GM12864 (cell line): ENCODE measurements around the gene AGPAT4.

Experiments
- DNase-seq: peaks from one replicate; pipeline ENCODE4 v3.0.0-alpha.2; 2011; ENCODE audit warnings: low read depth
- H3K4me3 ChIP-seq: 2 replicates; pipeline ENCODE4 v1.5.1; 2011; ENCODE audit warnings: mild to moderate bottlenecking, low read depth, low read length, control low read depth
- TF ChIP-seq, protein P1 (sequence below): IDR thresholded peaks from 2 replicates; pipeline ENCODE4 v1.5.1; 2011; ENCODE audit warnings: low read depth, mild to moderate bottlenecking, moderate library complexity, low read length, control low read depth, inconsistent platforms; ENCODE audit errors: missing control alignments

The AGPAT4 gene

DNA sequence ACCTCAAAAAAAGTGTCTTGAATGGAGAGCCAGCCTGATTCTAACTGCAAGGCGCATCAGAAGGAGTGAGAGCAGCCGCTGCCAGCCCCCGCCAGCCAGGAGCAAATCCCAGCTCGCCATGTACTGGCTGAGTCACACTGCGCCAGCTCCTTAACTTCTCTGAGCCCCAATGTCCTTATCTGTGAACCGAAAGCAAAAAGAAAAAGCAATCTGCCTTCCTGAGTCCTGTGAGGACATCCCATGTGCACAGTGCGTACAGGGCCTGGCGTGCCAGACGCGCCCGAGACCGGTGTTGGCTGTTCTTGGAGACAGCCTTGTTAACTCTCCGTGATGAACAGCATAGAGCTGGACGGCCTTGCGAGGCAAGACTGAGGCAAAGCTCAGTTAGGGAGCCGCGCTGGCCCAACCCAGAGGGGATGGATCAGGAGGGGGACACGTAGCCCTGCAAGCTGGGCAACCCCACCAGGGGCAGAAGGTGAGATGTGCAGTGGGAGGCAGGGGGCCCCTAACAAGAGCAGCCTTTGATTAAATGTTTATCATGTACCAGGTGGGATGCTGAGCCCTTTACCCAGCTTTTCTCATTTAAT lies 122.7 kb downstream of the AGPAT4 start:
- TF ChIP-seq, protein P1, sequence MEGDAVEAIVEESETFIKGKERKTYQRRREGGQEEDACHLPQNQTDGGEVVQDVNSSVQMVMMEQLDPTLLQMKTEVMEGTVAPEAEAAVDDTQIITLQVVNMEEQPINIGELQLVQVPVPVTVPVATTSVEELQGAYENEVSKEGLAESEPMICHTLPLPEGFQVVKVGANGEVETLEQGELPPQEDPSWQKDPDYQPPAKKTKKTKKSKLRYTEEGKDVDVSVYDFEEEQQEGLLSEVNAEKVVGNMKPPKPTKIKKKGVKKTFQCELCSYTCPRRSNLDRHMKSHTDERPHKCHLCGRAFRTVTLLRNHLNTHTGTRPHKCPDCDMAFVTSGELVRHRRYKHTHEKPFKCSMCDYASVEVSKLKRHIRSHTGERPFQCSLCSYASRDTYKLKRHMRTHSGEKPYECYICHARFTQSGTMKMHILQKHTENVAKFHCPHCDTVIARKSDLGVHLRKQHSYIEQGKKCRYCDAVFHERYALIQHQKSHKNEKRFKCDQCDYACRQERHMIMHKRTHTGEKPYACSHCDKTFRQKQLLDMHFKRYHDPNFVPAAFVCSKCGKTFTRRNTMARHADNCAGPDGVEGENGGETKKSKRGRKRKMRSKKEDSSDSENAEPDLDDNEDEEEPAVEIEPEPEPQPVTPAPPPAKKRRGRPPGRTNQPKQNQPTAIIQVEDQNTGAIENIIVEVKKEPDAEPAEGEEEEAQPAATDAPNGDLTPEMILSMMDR: no peak
- no peak for DNase-seq
- no peak overlapping the region for H3K4me3 ChIP-seq

DNA sequence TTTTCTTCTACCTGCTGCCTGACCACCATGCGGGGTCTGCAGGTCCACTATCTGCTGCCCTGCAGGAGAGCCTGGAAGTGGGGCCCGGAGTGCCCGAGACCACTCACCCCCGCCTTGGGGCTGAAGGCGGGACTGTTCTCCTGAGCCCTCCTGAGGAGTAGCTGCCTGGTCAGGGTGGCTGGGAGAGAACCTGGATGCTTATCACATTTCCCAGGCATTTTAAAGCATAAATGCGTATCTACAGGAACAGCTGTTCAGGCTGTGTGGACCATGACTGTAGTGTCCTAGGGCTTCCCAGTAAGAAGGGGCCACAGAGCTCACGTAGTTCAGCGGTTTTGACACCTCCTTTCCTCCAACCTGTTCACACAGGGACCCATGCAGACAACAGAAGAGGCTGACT lies 123.3 kb downstream of the AGPAT4 start:
- TF ChIP-seq, protein P1: no peak
- no peak overlapping the region for H3K4me3 ChIP-seq
- no peak for DNase-seq

DNA sequence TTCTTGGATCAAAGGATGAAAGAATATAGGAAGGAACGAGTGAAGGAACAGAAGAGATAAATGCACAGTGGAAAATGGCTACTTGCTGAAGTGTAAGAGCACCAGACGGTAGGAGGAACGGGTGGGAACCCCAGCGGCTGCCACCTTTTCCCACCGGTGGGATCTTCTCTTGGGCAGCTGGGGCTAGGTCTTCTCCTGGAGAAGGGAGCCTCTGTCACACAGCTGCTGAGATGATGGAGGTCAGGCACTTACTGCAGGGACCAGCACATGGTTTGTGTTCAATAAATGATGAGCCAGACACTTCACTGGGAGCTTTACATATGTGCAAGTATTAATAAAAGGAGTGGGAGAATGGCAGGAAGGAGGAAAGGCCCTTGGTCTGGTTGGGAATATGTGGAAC lies 123.7 kb downstream of the AGPAT4 start:
- TF ChIP-seq, protein P1: no peak
- no peak for DNase-seq
- H3K4me3 ChIP-seq: no peak overlapping the region

DNA sequence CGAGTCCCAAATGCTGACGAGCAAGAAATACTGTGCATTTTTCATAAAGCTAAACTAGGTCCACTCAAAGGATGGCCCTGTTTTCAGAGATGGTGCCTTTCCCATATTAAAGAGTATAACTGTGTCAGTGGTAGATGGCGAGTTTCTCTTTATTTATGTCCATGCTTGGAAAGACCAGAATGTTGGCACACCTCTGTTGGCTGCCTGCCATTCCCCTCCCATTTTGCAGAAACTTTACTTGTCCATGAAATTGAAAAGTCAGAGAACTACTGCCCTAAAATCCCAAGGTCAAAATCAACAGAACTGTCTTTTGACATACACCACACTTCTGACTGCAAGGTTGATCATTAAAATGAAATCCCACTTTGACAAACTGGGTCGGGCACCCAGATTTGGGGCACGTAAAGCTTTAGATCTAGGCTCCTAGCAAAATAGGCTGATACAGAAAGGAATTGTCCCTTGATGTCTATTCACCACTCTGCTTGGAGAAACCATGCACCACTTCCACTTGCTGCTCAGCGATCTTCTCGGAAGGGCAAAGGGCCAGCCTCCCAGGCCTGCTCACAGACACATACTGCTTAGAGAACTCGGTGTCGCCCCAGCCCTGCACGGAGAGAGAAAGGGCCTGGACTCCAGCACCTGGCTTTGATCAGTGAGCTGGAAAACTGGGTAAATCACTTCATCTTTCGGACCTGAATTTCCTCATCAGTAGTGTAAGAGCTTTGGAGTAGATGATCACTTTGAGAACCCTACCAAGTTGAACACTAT lies 130.0 kb downstream of the AGPAT4 start:
- TF ChIP-seq, protein P1: no peak
- H3K4me3 ChIP-seq: no peak overlapping the region
- DNase-seq: no peak

DNA sequence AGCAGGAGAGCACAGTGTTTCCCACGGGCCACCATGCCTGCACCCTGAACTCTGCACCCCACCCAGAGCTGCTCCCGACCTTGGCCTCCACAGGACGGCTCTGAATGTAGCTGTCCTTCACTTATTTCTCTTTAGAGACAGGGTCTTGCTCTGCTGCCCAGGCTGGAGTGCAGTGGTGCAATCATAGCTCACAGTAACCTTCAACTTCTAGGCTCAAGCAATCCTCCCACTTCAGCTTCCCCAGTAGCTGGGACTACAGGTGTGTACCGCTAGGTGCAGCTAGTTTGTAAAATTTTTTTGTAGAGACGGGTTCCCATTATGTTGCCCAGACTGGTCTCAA lies 130.9 kb downstream of the AGPAT4 start:
- no peak for DNase-seq
- TF ChIP-seq, protein P1: no peak
- H3K4me3 ChIP-seq: no peak overlapping the region

DNA sequence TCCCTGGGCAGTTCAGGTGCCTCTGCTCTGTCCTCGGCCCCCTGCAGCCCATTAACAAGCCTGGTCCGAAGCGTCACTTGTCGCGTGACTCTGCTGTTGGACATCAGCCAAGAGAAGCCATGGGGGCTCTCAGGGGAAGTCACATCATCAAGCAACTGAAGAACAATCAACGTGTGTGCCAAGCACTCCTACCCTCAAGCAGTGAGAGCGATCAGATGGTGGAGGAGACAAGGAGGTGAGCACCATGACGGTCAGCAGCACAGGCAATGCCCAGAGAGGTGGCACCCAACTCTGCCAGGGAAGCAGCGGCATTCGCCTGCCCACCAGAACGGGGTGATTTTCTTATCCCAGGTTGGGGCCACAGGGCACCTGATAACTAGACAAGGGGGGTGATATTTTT lies 132.7 kb downstream of the AGPAT4 start:
- DNase-seq: no peak
- H3K4me3 ChIP-seq: no peak overlapping the region
- TF ChIP-seq, protein P1: no peak

DNA sequence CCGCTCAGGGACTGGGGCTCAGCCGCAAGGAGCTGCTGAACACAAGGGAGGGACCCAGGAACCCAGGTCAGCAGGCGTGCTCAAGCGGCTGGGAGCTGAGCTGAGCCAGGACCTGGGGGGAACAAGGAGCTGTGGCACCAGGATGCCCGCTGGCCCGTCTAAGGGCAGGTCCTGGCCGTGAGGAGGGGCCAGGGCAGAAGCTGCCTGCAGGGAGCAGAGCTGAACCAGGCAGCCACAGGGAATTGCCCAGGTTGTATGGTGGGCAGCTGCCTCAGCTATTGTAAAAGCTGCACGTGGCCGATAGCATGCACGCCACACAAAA lies 133.3 kb downstream of the AGPAT4 start:
- no peak for DNase-seq
- no peak overlapping the region for H3K4me3 ChIP-seq
- TF ChIP-seq, protein P1: no peak
